ENCODE data around the gene MFSD6.
"Not testable (repeated sequence)": the region's sequence is repeated elsewhere in the genome, so short reads cannot be mapped to it uniquely, and the experiment has no call there.

The MFSD6 gene

DNA sequence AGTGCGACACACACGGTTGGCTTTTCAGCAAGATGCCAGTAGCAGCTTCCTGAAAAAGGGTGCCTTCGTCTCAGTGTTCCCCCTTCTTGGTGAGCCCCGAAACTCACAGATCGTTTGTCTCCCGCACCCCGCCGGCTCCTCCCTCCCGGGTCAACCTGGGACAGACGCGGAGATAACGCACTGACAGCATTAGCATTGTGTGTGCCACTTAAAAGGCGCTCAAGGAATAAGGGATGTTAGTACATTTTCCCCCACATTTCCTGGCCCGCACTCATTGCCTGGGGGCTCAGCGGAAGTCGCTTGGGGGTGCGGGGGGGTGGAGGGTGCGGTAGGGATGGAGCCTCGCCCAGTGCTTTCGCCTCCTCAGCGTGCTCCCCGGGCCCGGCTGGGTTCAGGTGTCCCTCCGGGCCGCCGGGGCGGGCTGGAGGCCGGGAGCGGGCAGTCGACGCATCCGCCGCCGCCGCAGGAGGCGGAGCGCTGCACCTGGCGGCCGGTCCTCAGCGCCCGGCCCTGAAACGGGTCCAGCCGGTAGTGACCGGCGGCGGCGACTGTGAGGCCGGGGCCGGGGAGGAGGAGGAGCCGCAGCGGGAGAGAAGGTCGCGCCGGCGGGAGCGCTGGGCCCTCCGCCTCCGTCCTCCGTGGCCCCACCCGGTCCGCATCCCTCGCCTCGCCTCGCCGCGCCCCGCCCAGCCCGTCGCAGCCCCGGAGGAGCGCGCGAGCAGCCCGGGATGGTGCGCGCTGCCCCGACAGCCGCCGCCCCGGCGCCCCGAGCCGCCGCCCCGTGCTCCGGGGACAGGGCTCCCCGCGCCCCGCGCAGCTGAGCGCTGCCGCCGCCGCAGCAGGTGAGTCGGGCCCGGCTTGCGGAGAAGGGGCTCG is at the start of gene MFSD6:
Gene MFSD6, plus strand, starts transcription at position 694 of the 876 bp plus-strand sequence. CDS start 27,675 bp downstream, outside the sequence.
- DNase-seq: peak; percentile 47

DNA sequence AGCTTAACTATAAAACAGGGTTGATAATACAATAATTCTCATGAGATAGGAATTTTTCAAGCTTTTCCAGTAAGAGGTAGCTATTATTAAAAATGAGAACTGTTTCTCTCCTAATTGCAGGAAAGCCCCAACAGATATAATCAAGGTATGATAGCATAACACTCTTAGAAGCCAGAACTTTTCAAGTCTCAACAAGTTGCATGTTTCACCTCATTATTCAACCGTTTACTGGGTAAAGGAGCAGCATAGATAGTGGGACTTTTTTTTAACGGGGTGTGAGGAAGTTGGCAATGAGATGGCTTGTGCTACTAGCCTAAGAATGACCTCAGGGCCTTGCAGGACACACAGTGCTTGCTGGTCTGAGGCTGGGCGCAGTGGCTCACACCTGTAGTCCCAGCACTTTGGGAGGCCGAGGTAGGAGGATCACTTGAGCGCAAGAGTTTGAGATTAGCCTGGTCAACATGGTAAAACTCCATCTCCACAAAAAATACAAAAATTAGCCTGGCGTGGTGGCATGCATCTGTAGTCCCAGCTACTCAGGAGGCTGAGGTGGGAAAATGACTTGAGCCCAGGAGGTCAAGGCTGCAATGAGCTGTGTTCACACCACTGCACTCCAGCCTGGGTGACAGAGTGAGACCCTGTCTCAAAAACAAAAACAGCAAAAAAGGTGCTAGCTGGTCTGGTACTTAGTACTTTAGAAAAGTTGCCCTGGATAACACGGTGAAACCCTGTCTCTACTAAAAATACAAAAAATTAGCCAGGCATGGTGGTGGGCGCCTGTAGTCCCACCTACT is 49.3 kb upstream of the MFSD6 start:
- DNase-seq: not testable (repeated sequence)

DNA sequence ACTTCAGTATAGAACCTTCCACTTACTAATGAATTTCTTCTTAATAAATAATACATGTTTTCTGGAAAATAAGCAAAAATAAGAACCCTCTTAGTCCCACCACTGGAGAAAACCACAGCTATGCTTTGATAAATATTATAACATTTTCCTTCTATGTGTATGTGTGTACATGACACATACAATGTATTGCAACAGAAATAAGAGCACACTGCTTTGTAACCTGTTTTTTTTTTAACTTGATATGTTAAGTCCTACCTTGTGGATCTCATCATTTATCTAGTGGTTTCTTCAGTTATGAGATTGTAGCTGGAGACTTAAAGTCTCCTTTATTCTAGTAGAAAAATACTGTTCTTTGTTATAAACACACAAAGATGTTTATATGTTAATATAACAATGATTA is 47.6 kb upstream of the MFSD6 start:
- no peak for DNase-seq

DNA sequence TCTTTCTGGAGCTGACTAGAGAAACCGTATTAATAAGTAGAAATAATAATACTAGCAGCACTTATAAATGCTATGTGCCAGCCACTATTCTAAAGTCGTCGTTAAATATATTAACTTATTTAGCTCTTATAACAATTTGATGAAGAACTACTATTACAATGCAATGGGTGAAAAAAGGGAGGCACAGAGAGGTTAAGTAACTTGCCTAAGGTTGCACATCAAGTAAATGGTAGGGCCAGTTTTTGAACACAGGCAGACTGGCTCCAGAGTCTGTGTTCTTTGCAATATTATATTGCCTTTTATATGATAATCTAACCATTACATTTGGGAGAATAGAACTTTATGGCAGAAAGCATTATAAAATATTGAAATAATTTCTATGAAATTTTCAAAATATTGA is 47.2 kb upstream of the MFSD6 start:
- no peak for DNase-seq

DNA sequence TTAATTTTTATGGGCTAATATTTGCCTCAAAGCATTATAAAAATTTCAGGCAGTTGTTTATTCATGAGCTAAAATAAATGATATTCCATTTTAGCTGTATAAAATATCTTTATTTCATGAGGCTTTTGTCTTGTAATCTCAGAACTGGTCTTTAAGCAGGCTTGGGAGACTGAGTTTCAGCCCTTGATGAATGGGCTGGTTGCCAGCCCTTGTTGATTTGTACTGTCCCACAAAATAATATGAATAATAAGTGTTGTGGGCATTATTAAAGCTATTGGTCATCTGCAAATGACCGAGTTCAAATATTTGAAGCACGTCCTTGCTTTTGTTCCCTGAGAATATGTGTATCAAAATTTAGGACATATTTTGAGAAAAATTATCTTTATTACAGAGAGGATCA is 46.6 kb upstream of the MFSD6 start:
- DNase-seq: no peak

DNA sequence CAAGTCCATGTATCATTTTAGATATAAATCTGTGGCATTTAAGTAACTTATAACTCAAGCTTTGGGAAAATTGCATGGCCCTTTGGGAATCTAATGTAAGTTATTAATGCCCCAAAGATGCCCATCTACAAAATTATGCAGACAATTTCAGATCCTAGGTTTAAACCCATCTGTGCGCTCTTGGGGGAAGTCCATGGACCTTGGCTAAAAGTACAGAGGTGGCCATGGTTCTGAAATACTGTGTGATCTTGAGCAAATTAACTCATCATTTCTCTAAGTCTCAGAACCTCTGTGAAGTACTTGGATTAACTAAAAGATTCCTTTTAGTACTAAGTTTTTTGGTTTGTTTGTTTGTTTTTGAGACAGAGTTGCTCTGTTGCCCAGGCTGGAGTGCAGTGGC is 45.3 kb upstream of the MFSD6 start:
- no peak for DNase-seq

DNA sequence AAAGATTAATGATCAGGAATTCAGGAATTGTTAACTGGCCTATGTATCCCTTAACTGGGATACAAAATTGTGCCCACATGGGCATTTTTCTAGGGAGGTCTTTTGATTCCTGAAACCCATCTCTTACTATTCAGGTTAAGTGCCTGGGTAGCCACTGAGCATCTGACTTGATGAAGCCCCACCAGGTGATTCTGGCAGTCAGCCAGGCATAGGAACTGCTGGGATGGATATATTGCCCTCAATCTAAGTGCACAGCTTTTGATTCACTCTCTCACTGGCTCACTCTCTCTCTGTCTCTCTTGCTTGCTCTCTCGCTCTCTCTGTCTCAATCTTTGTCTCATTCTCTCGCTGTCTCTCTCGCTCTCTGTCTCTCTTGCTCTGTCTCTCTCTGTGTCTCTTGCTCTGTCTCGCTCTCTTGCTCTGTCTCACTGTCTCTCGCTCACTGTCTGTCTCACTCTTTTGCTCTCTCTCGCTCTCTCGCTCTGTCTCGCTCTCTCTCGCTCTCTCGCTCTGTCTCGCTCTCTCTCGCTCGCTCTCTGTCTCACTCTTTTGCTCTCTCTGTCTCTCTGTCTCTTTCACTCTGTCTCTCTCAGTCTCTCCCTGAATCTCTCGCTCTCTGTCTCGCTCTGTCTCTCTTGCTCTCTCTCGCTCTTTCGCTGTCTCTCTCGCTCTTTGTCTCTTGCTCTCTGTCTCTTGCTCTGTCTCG is 42.5 kb upstream of the MFSD6 start:
- DNase-seq: peak; percentile 5

DNA sequence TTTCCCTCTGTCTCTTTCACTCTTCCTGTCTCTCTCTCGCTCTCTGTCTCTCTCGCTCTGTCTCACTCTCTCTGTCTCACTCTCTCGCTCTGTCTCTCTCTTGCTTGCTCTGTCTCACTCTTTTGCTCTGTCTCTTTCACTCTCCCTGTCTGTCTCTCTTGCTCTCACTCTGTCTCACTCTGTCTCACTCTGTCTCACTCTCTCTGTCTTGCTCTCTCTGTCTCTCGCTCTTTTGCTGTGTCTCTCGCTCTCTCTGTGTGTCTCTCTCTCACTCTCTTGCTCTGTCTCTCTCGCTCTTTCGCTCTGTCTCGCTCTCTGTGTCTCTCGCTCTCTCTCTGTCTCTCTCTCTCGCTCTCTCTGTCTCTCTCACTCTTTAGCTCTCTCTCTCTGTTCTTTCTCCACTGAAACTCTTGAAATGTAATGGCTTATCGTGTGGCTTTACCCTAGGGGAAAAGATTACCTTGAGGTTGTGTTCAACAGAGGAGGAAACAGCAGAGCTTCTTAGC is 41.9 kb upstream of the MFSD6 start:
- DNase-seq: no peak

DNA sequence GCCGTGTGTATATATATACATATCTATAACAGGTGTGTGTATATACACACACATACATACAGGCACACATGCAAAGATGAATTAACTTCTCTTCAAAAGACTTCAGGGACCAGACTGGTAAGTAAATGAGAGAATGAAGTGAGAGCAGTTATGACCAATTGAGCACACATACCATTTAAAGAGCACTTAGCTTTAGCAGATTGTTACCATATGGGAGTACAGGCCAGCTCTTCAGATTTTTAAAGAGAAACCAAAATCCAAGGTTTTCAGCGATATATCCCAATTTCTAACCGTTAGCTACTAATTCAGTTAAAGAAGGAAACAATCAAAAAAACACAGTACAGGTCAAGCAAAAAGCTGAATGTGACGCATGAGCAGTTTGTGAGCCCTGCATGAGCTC is 41.1 kb upstream of the MFSD6 start:
- DNase-seq: no peak

DNA sequence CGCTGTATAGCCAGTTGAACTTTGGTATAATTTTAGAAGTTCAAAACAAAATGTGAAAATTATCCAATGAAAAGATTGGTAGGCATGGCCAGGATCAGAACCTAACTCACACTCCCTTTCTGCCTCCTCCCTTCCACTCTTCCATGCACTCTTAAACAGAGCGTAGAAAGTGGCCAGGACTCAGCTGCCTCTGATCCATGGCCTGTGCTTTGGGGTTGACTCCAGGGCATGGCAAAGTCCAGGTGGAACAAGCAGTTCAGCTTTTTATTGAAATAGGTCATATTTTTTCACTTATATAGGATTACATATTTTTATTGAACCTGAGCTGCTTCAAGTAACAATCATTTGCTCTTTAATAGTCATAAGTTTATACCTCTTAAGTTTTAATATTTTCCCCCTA is 38.5 kb upstream of the MFSD6 start:
- no peak for DNase-seq

DNA sequence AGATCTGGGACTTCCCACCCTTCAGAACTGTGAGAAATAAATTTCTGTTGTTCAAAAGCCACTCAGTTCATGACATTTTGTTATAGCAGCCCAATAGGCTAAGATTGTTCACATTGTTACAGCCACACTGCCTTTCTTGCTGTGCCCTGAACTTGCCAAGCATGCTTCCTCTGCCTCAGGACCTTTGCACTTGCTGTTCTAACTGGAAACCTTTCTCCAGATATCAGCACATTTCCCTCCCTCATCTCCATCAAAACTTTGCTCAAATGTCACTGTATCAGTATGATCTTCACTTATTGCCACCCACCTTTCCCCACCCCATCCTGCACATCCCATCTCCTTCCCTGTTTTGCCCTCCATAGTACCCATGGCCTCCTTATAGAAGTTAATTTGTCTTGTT is 32.1 kb upstream of the MFSD6 start:
- DNase-seq: no peak

DNA sequence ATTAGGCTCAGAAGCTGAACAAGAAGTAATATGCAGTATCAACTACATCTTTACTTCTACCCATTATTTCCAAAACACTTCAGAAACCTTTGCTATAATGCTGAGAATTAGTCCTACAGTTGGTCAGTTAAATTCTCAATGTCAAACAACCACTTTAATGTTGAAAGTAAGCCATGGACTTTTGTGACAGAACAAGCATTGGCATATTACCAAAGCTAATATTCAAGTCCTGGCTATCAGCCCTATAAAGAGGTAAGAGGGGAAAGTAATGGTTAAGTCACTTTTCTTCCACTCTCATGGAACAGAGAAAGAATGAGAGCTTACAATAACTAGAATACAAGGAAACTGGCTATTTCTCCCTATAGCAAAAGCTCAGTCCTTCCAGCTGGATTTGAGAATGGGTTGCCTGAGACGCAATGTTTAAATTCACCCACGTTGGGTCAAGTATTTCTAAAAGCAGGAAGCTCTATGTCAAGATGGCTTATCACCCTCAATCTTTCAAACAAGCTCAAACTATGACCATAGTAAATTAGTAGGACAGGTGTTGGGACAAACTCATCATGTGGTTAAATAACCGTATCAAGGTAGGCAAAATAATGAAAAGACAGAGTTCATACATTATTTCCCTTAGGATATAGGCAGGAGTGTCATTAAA is 31.4 kb upstream of the MFSD6 start:
- no peak for DNase-seq

DNA sequence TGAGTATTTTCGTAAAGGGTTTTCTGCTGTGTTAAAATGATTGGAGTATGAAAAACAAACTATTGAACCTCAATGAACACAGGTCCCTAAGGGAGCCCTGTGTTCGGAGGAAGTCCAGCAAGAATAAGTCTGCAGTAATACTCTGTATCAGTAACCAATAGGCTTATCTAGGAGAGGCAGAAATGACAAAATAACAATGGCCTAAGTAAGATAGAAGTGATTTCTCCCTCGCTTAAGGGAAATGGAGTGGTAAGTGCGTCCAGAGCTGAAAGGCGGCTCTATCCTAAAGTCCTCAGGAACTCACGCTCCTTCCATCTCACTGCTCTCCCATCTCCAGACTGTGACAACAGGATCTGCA is 29.3 kb upstream of the MFSD6 start:
- DNase-seq: no peak

DNA sequence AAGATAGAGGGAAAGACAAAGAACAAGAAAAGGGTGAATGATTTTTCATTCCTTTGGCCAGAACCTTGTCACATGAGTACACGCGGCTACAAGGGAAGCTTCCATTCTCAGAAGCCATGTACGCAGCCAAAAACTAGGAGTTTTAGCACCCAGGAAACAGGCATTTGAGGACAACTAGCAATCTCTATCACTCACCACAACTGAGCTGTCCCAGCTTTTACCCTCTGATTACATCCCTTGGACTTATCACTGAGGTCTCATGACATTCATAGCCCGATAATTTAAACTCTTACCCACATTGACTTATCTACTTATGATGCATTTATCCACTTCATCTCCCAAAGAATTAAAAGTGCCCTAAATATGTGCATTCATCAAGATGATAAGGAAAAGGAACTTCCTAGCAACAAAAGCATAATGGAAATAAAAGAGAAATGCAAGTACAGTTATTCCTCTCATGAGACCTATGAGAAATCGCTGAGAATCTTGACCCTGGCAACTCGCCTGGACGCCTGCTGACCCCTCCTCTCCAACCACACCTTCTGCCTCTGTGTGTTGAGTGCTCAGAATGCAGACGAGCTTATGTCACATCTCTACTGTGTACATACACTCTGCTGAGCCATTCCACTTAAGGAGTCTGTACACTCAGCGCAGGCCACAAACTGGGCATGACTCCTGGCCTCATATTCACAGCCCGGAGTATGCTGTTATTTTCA is 28.7 kb upstream of the MFSD6 start:
- DNase-seq: peak; percentile 68

DNA sequence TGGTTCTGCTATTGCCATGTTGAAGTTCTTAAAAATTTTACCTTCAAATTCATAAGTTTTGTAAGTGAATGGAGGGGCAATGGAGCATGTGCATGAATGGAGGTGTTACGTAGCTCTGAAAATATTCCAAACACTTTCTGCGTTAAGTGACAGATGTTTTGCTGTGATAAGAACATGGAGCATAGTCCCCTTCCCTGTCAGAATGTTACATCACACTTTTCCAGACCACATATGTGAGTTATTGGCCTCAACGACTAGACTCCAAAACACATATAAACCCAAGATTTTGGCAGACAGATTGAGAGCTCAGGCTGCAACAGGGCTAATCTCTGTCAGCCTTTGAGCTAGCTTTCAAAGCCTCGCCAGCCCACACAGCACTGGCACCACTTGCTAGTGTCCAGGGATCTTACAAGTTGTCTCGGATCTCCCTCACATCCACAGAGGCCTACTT is 27.2 kb upstream of the MFSD6 start:
- DNase-seq: no peak

DNA sequence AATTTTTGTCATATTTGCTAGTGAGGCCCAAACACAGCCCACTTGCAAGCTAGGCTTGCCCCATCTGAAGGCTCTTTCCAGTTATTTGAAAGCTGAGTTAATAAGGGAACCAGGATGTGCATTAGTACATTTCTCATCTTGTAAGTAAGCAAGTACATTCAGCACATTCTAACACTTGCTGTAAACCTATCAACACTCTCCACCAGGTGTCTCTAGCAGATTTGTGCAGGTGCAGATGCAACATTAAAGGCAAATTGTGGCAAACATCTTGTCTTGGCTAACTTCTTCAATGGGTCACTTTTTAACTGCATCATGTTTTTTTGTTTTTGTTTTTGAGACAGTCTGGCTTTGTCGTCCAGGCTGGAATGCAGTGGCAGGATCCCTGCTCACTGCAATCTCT is 25.3 kb upstream of the MFSD6 start:
- peak; percentile 64 for DNase-seq

DNA sequence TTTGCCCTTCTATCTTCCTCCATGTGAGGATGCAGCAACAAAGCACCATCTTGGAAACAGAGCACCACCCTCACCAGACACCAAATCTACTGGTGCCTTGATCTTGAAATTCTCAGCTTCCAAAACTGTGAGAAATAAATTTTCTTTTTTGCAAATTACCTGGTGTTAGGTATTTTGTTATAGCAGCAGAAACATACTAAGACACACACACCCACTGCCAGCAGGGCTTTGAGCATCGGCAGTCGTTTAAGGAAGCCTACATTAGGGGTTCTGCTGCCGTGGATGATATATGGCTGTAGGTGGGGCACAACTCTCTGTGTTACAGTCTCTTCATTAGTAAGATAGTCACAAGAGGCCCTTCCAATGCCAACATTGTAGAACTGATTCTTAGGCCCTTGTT is 20.7 kb upstream of the MFSD6 start:
- no peak for DNase-seq

DNA sequence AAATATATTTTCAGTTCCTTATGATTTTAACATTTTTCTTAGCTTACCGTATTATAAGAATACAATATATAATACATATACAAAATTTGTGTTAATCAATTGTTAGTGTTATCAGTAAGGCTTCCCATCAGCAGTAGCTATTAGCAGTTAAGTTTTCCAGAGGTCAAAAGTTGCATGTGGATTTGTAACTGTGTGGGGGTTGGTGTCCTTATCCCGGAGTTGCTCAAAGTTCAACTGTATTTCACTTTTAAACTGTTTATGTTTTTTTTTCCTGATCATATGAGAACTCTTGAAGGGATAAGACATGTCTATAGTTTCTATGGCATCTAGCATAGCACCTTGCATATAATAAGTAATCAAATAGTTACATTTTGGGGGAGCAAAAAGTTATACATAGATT is 11.9 kb upstream of the MFSD6 start:
- DNase-seq: no peak

DNA sequence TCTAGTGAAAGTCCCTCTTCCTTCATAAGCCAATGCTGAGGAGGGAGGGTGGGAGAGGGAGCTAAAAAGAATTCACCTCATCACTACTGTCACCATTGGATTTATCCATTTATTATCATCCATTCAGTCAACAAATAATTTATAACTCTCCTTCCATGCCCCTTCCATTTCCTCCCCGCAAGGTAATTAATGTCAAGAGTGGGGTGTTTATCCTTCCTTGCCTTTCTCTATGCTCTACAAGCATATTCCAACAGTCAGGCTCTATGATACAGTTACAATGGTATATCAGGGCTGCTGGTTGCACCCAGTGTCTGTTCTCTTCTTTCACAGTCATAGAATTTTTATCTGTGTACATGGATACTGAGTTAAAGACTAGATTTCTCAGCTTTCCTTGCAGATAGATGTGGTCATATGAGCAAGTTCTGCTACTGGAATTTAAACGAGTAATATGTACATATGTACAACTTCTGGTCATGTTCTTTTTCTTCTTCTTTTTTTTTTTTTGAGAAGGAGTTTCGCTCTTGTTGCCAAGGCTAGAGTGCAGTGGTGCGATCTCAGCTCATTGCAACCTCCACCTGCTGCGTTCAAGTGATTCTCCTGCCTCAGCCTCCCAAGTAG is 5.1 kb upstream of the MFSD6 start:
- DNase-seq: no peak

DNA sequence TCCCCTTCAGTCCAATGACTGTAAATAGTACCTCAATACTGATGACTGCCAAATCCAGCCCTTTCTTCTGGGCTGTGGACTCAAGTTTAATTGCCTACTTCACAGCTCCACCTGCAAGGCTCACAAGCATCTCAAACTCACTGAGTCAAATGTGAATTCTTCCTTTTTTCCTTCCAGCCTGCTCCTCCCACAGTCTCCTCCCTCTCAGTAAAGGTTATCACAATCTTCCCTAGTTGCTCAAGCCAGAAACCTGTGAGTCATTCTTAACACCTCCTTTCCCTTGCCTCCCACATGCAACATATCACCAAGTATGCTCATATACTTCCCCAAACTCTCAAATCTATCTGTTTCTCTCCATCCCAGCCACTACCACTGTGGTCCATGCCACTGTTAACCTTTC is 3.7 kb upstream of the MFSD6 start:
- no peak for DNase-seq

DNA sequence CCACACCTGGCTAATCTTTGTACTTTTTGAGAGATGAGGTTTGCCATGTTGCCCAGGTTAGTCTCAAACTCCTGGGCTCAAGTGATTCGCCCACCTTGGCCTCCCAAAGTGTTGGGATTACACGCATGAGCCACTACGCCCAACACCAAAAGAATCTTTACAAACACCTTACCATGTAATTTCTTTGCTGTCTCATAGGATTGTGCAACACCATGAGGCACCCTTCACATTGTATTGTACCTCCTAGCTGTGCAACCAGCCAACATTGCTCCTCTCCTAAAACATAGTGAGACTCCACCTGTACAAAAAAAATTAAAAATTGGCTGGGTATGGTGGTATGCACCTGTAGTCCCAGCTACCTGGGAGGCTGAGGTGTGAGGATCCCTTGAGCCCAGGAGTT is 3.1 kb upstream of the MFSD6 start:
- no peak for DNase-seq

DNA sequence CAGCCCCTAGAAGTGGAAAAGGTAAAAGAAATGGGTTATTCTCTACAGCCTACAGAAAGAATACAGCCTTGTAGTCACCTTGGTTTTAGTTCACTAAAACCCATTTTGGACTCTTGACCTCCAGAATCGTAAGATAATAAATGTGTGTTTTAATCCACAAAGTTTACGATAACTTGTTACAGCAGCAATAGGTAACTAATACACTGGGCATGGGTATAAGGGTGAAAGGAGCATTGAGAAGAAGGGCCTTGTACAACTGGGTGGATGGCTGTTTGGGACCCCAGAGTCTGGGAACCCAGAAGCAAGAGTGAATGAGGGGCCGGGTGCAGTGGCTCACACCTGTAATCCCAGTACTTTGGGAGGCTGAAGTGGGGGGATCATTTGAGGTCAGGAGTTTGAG is 2.2 kb upstream of the MFSD6 start:
- no peak for DNase-seq
